Measurements from ENCODE around the gene HCST.

Gene HCST, protein sequence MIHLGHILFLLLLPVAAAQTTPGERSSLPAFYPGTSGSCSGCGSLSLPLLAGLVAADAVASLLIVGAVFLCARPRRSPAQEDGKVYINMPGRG
- long read RNA-seq, partial matches to known transcripts: 0 of 2 reads
- long read RNA-seq, other reads (novel, unspliced or antisense): 0 of 2 reads

DNA sequence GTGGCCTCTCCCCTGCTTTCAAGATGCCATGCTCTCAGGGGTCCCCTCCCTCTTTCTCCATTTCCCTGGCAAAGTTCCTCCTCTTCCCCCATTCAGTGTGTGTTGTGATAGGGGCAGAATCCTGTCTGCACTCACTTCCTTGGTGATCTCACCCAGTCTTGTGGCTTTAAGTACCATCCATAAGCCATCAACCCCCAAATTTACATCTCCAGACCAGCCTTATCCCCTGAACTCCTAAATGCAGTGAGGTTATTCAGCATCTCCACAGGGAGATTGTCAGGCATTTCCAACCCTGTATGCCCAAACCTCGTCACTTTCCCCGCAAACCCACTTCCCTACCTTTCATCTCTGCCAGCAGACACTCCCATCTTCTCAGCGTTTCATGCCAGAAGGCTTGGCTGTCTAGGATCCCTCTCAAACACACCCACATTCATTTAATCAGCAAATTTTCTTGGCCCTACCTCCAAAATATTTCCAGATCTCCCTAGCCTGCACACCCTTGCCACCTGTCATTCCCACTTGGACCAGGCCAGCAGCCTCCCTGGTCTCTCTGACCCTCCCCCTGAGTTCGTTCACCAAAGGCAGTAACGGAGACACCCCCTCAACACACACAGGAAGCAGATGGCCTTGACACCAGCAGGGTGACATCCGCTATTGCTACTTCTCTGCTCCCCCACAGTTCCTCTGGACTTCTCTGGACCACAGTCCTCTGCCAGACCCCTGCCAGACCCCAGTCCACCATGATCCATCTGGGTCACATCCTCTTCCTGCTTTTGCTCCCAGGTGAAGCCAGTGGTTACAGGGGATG lies at the start of gene HCST:
Gene HCST, plus strand, starts transcription at position 676 of the 808 bp plus-strand sequence. Its CDS starts 65 bp downstream, at position 741.
- Histone ChIP-seq H3K27me3 (ENCODE audit: insufficient read depth, poor library complexity, severe bottlenecking) (no peaks in the 10 kb centered on the region), H3K27ac (replicated peaks) (peak within 1 kb of the TSS; percentile 94), H3K4me3 (replicated peaks; ENCODE audit: insufficient read depth, low read length) (peak within 1 kb of the TSS; percentile 91)
- DNase-seq (ENCODE audit: low read depth in 1 of 2, low spot score in 1 of 2): peak in 1 of 2 experiments; percentile 82
- TF ChIP-seq, protein P1, sequence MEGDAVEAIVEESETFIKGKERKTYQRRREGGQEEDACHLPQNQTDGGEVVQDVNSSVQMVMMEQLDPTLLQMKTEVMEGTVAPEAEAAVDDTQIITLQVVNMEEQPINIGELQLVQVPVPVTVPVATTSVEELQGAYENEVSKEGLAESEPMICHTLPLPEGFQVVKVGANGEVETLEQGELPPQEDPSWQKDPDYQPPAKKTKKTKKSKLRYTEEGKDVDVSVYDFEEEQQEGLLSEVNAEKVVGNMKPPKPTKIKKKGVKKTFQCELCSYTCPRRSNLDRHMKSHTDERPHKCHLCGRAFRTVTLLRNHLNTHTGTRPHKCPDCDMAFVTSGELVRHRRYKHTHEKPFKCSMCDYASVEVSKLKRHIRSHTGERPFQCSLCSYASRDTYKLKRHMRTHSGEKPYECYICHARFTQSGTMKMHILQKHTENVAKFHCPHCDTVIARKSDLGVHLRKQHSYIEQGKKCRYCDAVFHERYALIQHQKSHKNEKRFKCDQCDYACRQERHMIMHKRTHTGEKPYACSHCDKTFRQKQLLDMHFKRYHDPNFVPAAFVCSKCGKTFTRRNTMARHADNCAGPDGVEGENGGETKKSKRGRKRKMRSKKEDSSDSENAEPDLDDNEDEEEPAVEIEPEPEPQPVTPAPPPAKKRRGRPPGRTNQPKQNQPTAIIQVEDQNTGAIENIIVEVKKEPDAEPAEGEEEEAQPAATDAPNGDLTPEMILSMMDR (IDR thresholded peaks at IDR 0.05; ENCODE audit: insufficient read depth, low read length): no peak
- peak; percentile 94 for TF ChIP-seq POLR2AphosphoS5 (IDR thresholded peaks at IDR 0.05; ENCODE audit: low read depth)
- TF ChIP-seq GABPA (IDR thresholded peaks at IDR 0.05; ENCODE audit: low read depth): peak; percentile 56
- peak; percentile 61 for TF ChIP-seq SPI1 (IDR thresholded peaks at IDR 0.05; ENCODE audit: borderline replicate concordance, low read depth)
- TF ChIP-seq, protein P2, sequence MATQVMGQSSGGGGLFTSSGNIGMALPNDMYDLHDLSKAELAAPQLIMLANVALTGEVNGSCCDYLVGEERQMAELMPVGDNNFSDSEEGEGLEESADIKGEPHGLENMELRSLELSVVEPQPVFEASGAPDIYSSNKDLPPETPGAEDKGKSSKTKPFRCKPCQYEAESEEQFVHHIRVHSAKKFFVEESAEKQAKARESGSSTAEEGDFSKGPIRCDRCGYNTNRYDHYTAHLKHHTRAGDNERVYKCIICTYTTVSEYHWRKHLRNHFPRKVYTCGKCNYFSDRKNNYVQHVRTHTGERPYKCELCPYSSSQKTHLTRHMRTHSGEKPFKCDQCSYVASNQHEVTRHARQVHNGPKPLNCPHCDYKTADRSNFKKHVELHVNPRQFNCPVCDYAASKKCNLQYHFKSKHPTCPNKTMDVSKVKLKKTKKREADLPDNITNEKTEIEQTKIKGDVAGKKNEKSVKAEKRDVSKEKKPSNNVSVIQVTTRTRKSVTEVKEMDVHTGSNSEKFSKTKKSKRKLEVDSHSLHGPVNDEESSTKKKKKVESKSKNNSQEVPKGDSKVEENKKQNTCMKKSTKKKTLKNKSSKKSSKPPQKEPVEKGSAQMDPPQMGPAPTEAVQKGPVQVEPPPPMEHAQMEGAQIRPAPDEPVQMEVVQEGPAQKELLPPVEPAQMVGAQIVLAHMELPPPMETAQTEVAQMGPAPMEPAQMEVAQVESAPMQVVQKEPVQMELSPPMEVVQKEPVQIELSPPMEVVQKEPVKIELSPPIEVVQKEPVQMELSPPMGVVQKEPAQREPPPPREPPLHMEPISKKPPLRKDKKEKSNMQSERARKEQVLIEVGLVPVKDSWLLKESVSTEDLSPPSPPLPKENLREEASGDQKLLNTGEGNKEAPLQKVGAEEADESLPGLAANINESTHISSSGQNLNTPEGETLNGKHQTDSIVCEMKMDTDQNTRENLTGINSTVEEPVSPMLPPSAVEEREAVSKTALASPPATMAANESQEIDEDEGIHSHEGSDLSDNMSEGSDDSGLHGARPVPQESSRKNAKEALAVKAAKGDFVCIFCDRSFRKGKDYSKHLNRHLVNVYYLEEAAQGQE (IDR thresholded peaks at IDR 0.05; ENCODE audit: insufficient replicate concordance, low read depth): no peak

DNA sequence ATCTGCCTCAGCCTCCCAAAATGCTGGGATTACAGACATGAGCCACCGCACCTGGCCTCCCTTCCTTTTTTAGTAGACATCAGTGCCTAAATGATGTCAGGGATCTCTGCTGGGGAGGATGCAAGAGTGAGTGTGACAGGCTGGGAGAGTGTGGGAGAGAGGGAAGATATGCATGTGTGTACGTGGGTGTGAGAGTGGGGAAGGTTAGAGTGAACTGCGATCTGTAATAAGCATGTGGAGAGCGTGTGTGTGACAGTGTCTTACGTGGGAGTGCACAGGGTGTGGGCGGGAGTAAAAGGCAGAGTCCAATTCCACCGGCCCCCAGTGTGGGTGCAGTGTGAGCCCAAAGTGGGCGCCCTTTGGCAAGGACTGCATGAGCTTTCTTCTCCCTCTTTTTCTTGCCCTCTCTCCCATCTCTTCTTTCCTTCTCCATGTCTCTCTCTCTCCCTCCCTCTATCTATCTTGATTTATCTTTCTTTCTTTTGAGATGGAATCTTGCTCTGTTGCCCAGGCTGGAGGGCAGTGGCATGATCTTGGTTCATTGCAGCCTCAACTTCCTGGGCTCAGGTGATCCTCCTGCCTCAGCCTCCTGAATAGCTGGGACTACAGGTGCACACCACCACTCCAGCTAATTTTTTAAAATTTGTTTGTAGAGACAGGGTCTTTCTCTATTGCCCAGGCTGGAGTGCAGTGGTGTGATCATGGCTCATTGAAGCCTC lies 49.1 kb upstream of the HCST start:
- TF ChIP-seq GABPA (IDR thresholded peaks at IDR 0.05; ENCODE audit: low read depth): no peak
- TF ChIP-seq, protein P1 (IDR thresholded peaks at IDR 0.05; ENCODE audit: insufficient read depth, low read length): no peak
- TF ChIP-seq, protein P2 (IDR thresholded peaks at IDR 0.05; ENCODE audit: insufficient replicate concordance, low read depth): no peak
- no peak overlapping the region for H3K27ac ChIP-seq (replicated peaks)
- no peak for DNase-seq (ENCODE audit: low read depth in 1 of 2, low spot score in 1 of 2)
- H3K4me3 ChIP-seq (replicated peaks; ENCODE audit: insufficient read depth, low read length): no peak overlapping the region
- peaks cover 41% of the 10 kb centered on the region for H3K27me3 ChIP-seq (ENCODE audit: insufficient read depth, poor library complexity, severe bottlenecking)

DNA sequence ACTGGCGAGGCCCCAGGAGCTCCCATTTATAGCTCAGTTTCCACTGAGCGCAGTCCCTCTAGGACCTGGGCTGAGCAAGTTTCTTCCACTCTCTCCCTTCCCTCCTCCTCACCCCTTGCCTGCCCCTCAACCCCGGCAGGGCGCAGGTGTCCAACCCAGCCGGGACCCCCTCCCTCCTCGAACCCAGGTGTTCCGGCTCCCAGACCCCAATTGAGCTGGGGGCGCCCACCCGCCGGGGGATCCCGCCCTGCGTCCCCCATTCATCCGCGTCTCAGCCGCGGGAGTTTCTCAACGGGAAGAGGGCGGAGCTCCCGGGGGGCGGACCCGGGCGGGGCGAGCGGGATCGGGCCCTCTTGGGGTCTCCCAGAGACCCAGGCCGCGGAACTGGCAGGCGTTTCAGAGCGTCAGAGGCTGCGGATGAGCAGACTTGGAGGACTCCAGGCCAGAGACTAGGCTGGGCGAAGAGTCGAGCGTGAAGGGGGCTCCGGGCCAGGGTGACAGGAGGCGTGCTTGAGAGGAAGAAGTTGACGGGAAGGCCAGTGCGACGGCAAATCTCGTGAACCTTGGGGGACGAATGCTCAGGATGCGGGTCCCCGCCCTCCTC lies 45.7 kb upstream of the HCST start, which contains the start of gene KIRREL2:
Gene KIRREL2, plus strand, starts transcription at position 366 of the 604 bp plus-strand sequence. Its CDS starts 209 bp downstream, at position 575.
- DNase-seq (ENCODE audit: low read depth in 1 of 2, low spot score in 1 of 2): no peak
- Histone ChIP-seq H3K27ac (replicated peaks) (no peak within 1 kb of the TSS), H3K4me3 (replicated peaks; ENCODE audit: insufficient read depth, low read length) (peak within 1 kb of the TSS; percentile 27), H3K27me3 (ENCODE audit: insufficient read depth, poor library complexity, severe bottlenecking) (peaks cover 54% of the 10 kb centered on the region)
- TF ChIP-seq GABPA (IDR thresholded peaks at IDR 0.05; ENCODE audit: low read depth) (no peak), POLR2AphosphoS5 (IDR thresholded peaks at IDR 0.05; ENCODE audit: low read depth) (no peak), SPI1 (IDR thresholded peaks at IDR 0.05; ENCODE audit: borderline replicate concordance, low read depth) (no peak)
- TF ChIP-seq, protein P1 (IDR thresholded peaks at IDR 0.05; ENCODE audit: insufficient read depth, low read length): no peak
- TF ChIP-seq, protein P2 (IDR thresholded peaks at IDR 0.05; ENCODE audit: insufficient replicate concordance, low read depth): no peak

Data from HL-60 (cell line).